ENCODE measurements around the gene DNAJB12.
A peak's percentile ranks its signal among the peaks of the same experiment; 100 is the strongest.
"Not testable (repeated sequence)": the region's sequence is repeated elsewhere in the genome, so short reads cannot be mapped to it uniquely, and the experiment has no call there.

DNAJB12 gene

GRCh38 chr10:72353028-72353964 is 1.4 kb downstream of the DNAJB12 start:
- no peak for DNase-seq

GRCh38 chr10:72351479-72351878 is 3.2 kb downstream of the DNAJB12 start:
- DNase-seq: no peak

- DNase-seq: no peak
These were observed 5.3 kb downstream of the DNAJB12 start for GRCh38 chr10:72349438-72349837.

DNA sequence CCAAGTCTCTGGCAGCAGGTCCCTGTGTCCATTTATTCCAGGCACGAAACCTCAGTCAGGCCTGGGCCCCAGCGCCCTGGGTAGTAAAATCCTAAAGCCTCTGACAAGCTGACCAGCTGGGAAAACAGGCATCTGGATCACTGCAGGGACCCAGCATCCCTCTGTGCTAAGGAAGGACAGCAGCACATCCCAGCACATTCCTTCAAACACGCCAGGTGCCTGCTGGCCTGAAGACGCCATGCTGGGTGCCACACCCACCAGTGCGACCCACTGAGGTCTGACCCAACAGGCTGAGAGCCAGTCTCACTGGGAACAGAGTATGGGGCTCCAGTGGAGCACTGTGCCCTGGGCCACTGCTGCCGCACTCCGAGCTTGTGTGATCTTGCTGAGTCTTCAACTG is 6.4 kb downstream of the DNAJB12 start:
- DNase-seq: no peak

GRCh38 chr10:72346117-72346516 is 8.6 kb downstream of the DNAJB12 start:
- not testable (repeated sequence) for DNase-seq

DNA sequence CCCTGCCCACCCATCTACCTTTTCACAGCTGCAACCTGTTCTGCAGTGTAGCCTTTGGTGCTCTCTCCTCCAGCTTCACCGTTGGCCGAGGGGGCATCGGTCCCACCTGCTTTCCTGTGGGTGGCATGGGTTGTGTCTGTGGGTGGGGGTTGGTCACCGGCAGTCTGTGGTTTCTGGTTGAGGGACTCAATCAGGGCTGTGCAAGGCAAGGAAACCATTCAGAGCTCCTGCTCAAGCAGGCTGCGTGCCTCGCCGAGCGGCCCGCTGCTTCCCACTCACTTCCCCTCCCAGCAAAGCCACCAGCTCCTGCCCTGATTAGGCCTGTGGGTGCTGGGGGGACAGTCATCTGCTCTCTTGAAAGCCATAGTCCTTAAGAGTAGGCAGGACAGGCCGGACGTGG is 9.8 kb downstream of the DNAJB12 start:
- DNase-seq: no peak

DNA sequence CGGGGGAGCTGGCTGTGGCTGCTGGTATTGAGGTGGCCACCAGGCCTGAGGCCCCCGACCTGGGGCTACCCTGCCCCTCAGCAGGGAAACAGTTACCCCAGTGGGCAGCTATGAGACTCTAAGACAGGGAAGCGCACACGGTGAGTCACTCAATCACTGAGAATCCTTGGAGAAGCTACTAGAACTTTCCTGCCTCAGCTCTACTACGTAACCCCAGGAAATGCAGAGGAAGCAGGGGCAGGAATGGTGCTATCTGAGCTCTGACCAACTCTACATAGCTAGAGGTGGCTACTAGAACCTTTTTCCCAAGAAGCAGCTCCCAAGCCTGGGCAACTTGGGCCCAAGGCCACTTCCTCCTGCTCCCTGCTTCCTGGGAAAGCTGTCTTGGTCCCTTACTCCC is 11.8 kb downstream of the DNAJB12 start:
- no peak for DNase-seq

DNA sequence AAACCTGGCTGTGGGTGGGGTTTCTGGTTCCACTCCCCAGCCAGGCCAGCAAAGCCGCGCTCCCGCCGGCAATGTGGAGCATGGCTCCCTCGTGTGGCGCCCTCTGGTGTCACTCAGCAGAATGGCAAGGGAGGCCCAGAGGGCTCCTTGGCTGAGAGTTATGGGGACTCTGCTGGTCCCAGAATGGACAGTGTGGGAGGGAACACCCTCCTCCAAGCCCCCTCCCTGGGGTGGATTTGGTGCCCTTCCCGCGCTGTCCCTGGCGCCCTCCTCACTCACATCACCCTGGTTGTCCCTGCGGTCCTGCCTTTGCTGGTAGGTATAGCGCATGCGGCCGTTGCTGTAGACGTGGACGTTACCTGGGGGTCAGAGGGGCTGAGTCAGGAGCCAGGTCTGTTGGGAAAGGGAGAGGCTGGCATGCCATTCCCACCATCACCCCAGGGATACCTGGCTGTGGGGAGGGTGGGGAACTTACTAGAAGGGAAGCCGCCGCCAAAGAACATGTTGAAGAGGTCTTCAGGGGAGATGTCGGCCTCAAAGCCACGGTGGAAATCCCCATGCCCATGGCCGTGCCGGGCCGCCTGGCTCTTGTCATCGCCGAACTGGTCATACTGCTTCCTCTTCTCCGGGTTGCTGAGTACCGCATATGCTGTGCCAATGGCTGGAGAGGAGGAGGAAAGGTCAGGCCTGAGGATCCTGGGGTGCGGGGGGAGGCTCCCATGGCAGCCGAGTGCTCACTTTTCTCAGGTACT is 14.0 kb downstream of the DNAJB12 start:
- no peak for DNase-seq

DNA sequence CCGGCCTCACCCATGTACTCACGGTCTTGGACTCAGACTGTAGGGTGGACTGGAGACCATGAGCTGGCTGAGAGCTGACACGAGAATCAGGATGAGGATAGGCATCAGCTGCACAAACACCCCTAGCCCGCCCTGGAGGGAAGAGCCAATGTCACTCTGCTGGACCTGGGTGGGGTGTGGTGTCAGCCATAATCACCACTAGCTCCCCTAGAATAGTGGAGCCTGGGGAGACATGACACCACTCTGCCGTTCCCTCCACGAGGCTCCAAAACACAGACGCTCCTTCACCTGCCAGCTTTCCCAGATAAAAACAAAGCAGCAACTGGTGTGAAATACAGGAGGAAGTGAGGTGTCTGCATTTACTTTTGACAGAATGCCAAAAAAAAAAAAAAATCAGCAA is 16.5 kb downstream of the DNAJB12 start:
- no peak for DNase-seq

DNA sequence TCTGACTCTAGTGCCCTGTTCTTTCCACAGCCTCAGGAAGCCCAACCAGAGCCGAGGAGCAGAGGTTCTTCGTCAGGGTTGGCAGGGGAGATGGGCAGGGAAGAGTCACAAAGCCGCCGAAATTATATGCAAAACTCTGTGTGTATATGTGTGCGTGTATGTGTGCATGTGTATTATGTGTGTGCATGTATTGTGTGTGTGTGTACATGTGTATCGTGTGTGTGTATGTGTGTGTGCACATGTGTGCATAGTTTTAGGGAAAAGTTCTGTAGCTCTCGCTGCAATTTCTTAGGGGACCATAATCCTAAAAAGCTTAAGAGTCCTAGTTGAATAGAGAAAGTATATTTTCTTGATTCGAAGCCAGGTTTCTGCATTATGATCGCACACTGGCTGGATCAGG is 17.0 kb downstream of the DNAJB12 start:
- no peak for DNase-seq

DNA sequence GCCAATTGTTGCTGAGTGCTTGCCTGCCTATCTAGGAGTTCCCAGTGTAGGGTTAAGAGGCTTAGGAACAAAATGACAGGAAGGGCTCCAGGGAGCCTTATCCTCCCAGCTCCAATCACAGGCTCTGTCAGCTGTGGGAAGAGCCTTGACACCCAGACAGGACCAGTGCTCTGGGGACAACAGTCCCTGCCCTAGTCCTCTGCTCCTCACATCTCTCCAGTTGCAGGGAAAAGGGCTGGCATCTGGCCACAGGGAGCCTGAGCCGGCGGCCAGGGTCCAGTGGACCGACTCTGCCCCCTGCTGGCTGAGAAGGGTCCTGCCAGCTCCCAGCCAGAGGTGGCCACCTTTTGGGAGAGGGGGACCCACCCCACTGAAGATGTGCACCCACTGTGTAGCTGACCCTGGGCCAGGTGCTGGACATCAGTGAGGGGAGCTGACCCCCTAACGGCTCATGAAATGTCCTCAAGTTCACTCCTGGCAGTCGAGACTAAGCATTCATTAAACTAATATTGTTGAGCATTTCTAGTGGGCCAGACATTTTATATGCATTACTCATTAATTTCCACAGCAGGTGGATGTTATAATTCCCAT is 17.6 kb downstream of the DNAJB12 start:
- DNase-seq: no peak

- DNase-seq: no peak
These were observed 18.3 kb downstream of the DNAJB12 start for GRCh38 chr10:72336259-72337038.

DNA sequence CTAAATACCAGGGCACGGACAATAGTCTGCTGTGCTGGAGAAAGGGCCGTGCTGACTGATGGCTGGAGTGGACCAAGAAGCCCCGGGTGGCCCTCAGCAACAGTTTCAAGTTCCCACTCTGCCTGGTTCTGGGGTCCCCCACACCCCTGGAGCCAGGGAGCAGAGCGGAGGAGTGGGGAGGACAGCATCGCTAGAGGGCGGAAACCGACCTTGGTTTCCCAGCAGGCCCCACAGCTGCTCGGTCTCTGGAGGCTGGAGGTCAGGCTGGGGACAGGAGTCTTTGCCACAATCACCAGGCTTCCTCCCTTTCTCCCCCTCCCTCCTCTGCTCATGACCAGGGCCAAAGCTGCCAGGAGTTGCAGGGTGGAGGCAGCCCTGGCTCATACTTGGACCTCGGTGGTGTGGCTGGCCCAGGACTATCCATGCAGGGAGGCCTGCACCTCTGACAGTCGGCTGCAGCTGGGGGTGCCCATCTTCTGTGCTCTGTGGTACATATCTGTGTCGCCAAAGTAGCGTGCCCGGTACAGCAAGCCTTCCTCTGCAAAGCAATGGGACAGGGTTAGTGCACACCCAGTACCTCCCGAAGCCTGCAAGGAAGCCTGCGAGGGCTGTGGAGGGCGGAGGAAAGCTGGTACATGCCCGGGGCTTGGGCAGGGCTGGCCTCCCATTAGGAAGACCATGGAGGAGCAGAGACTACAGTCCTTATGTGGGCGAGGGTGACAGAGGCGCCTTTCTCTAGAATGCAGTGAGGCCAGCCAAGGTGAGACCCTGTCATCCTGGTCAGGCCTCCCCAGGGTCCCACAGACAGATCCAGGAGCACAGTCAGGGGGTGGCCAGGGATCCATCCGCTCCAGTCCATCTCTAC is 19.1 kb downstream of the DNAJB12 start:
- DNase-seq: no peak

DNA sequence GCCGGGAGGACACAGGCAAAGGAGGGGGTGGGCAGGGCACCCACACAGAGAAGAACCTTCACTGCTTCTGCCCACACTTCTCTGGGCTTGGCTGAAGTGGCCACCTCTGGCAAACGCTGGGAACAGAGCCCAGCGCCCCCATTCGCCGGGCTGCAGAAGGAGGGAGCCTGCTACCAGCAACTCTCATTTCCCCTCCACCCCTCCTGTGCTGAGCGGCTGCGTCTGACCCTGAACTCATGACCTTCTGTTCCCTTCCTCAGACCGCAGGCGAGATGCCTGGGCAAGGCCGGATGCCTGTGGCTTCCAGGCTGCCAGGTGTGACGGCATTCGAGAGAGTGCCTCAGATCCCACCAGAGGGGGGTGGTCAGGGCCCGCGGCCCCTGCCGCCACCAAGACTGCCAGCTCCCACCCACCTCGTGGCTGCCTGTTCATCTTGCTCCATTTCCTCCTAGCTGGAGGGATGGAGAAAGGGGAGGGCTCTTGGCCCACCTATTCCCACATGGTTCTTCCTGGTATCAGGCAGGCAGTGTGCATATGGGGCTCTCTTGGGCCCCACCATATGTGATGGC is 19.8 kb downstream of the DNAJB12 start:
- no peak for DNase-seq

- DNase-seq: peak; percentile 71
These were observed 20.4 kb downstream of the DNAJB12 start for GRCh38 chr10:72334196-72334824.

DNA sequence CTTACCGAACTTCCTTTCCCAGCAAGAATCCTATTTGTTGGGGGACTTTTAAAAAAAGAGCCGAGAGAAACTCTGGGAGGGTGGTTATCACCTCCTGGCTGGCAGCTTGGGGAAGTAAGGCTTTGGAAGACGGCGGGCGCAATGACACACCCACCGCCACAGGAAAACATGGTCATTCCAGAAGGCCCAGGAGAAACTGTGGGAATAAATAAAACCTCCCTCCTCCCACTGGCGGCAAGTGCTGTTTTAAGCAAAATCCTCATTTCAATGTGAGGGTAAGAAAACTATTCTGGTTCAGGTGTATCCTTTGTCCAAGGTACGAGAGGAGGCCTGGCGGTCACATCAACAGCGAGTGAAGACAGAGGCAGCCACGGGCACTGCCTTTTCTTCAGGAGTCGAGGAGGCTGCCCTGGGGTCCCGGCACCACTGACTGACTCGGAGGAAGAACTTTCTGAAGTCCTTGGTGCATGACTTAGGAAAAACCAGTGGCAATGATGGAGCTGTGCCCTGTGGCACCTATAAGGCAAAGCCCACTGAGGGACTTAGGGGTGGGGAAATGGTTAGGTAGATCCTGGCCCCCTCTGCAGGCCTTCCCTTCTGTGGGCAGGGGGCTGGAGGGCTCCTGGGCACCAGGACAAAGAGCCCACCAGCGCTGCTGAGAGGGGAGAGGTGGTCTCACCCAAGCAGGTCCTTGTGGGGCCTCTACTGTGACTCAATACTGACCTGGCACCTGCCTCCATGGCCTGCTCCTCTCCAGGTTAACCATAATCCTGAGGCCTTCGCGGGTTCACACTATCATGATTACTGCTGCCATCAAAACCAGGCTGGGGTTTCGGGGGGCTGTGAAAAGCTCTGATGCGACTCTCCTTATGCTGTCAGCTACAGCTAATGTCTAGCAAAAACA is 21.4 kb downstream of the DNAJB12 start:
- no peak for DNase-seq

- no peak for DNase-seq
These were observed 22.2 kb downstream of the DNAJB12 start for GRCh38 chr10:72332423-72333111.

GRCh38 chr10:72331575-72332422 is 22.9 kb downstream of the DNAJB12 start:
- DNase-seq: peak; percentile 47

Measured in NCI-H187 treated with DMSO at 0.1 percent for 48 hours (cell line).